Body of pancreas (tissue), 4 donors: ENCODE data around the gene HOXD4.

Experiments
- CTCF ChIP-seq, 7 experiments: fragments of 450-650 bp in 4 of 7; fragments of 200-600 bp in 3 of 7; sonication (generic) in 3 of 7; IDR thresholded peaks; one replicate each; pipeline ENCODE4 v1.5.1; 2016 to 2019; ENCODE audit warnings: antibody characterized with exemption in 7 of 7
- POLR2A ChIP-seq, 3 donors: fragments of 450-650 bp; IDR thresholded peaks; one replicate each; pipeline ENCODE4 v1.6.1; 2016; ENCODE audit warnings: antibody characterized with exemption in 3 of 3, mild to moderate bottlenecking in 2 of 3

GRCh38 chr2:176127774-176128072 is 23.6 kb upstream of the HOXD4 start:
- TF ChIP-seq CTCF (IDR thresholded peaks at IDR 0.05) (no peak), POLR2A (IDR thresholded peaks at IDR 0.05) (no peak)
